HK-2 (cell line): Measurements from ENCODE around the gene KRTAP9-2.
"Not testable (repeated sequence)": the region's sequence is repeated elsewhere in the genome, so short reads cannot be mapped to it uniquely, and the experiment has no call there.

Experiments used
- DNase-seq: peaks from one replicate; pipeline ENCODE4 v3.0.0-alpha.2; 2018; ENCODE audit not compliant: unreplicated experiment

Gene KRTAP9-2

DNA sequence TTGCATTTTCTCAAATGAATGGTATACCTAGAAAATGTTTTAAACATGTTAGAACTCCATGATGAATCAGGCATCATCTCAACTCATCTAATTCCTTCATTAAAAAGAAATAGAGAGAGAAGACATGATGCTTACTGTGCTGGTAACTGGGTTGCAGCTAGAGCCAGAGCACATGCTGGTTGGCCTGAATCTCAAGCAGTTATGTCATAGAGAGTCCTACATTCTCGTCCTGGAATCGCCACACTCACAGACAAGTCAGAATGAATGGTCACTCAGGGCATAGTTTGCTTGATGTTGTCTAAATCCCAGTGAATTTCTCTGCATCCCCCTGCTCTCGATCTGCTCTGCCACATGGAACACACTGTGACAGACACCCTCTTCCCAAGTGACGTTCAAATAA, 10.7 kb downstream of the KRTAP9-2 start:
- not testable (repeated sequence) for DNase-seq

DNA sequence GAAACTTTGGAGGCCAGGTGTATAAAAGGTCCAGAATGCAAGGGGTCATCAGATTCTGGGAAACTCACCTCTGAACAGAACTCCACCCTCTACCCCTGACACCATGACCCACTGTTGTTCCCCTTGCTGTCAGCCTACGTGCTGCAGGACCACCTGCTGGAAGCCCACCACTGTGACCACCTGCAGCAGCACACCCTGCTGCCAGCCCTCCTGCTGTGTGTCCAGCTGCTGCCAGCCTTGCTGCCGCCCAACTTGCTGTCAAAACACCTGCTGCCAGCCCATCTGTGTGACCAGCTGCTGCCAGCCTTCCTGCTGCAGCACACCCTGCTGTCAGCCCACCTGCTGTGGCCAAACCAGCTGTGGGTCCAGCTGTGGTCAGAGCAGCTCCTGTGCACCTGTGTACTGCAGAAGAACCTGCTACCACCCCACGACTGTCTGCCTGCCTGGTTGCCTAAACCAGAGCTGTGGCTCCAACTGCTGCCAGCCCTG, 11.5 kb downstream of the KRTAP9-2 start, which contains the start of gene KRTAP9-8:
KRTAP9-8 (plus strand) TSS at position 51 of the 489 bp plus-strand sequence; CDS start at position 104, 53 bp downstream.
- DNase-seq = not testable (repeated sequence)

GRCh38 chr17:41246995-41247787, 20.7 kb downstream of the KRTAP9-2 start:
- DNase-seq = not testable (repeated sequence)

DNA sequence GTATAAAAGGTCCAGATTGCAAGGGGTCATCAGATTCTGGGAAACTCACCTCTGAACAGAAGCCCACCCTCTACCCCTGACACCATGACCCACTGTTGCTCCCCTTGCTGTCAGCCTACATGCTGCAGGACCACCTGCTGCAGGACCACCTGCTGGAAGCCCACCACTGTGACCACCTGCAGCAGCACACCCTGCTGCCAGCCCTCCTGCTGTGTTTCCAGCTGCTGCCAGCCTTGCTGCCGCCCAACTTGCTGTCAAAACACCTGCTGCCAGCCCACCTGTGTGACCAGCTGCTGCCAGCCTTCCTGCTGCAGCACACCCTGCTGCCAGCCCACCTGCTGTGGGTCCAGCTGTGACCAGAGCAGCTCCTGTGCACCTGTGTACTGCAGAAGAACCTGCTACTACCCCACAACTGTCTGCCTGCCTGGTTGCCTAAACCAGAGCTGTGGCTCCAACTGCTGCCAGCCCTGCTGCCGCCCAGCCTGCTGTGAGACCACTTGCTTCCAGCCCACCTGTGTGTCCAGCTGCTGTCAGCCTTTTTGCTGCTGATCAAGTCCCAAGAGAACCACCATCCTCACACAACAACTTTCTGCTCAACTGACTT, 23.3 kb downstream of the KRTAP9-2 start, which contains the start of gene KRTAP9-4:
KRTAP9-4 (plus strand) TSS at position 51 of the 604 bp plus-strand sequence; CDS start at position 85, 34 bp downstream.
- not testable (repeated sequence) for DNase-seq

- no peak for DNase-seq
Measured at GRCh38 chr17:41251261-41251660, 24.8 kb downstream of the KRTAP9-2 start.

DNA sequence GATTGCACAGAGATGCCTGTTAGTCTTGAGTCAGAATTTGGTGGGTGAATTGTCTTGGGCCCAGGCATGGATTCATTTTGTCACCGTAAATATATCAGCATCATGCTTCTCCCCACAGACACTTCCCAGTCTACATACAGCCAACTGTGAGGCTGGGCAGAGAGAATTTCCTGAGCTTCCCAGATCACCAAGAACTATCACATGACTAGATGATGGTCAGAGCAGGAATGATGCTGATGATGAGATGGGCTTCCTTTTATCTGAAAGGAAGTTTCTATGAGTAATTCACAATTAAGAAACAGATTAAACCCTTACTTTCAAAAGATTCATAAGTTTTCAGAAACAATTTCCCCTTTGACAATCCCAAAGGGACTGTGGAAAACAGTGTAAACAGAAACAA, 28.4 kb downstream of the KRTAP9-2 start:
- no peak for DNase-seq

- not testable (repeated sequence) for DNase-seq
Measured at GRCh38 chr17:41255381-41256290, 29.2 kb downstream of the KRTAP9-2 start, which contains the start of gene KRTAP9-9. TSS of gene KRTAP9-9 (plus strand) at chr17:41255384.

DNA sequence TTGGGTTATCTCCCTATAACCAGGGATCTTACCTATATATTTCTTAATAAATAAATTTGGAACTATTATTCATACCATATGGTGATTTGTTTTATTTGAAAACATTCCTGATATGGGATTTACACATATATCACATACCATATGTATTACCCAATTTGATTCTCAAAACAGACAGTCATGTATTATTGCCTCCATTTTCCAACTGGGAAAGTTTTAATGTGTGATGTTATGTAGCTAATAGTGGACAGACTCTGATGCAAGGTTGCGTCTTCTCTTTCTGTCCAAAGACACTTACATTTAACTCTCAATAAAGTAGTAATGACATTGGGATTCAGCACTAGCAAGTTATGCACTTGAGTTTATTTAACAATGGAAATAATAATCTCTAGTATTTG, 29.8 kb downstream of the KRTAP9-2 start:
- DNase-seq = no peak

GRCh38 chr17:41258406-41258805, 32.0 kb downstream of the KRTAP9-2 start:
- DNase-seq = no peak

GRCh38 chr17:41263212-41263611, 36.8 kb downstream of the KRTAP9-2 start:
- DNase-seq = no peak

GRCh38 chr17:41264599-41264998, 38.2 kb downstream of the KRTAP9-2 start:
- DNase-seq = no peak

GRCh38 chr17:41265078-41265477, 38.6 kb downstream of the KRTAP9-2 start, which contains the start of gene KRTAP9-6:
TSS of gene KRTAP9-6 (plus strand) at chr17:41265378. CDS start at chr17:41265378, 0 bp downstream.
- DNase-seq = no peak

DNA sequence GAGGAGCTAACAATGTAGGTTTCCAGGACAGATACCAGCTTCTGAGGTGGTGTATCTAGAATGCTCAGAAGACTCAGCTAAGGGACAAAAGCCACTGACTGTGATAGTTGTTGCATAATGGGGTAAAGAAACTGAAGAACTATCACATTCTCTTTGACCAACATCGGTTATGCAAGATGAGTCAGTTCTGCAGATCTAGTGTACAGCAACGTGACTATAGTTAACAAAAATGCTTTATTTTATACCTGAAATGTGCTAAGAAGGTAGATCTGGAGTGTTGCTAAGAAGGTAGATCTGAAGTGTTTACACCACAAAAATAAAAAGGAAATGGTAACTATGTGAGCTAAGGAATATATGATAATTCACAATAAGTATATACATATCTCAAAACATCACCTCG, 41.3 kb downstream of the KRTAP9-2 start:
- DNase-seq = no peak

- not testable (repeated sequence) for DNase-seq
Measured at GRCh38 chr17:41271323-41271722, 44.9 kb downstream of the KRTAP9-2 start.

- no peak for DNase-seq
Measured at GRCh38 chr17:41271858-41272257, 45.4 kb downstream of the KRTAP9-2 start.

- DNase-seq = not testable (repeated sequence)
Measured at GRCh38 chr17:41275648-41276190, 49.3 kb downstream of the KRTAP9-2 start, which contains the start of gene KRTAP9-7. TSS of gene KRTAP9-7 (plus strand) at chr17:41275698. CDS start at chr17:41275698, 0 bp downstream.
